ENCODE data around the gene DPP6.

GRCh38 chr7:154571772-154572171 lies 519.6 kb downstream of the DPP6 start:
- TF ChIP-seq HDGF (IDR thresholded peaks at IDR 0.05; ENCODE audit: borderline replicate concordance) = no peak
- TF ChIP-seq ELF4 (IDR thresholded peaks at IDR 0.05) = no peak
- no peak for TF ChIP-seq LEF1 (IDR thresholded peaks at IDR 0.05; ENCODE audit: borderline replicate concordance)
- no peak for TF ChIP-seq ZNF384 (IDR thresholded peaks at IDR 0.05)
- TF ChIP-seq SUZ12 (IDR thresholded peaks at IDR 0.05) = no peak
- no peak for TF ChIP-seq SP1 (IDR thresholded peaks at IDR 0.05)
- TF ChIP-seq L3MBTL2 (conservative IDR thresholded peaks at IDR 0.05) = no peak
- TF ChIP-seq FOXM1 (IDR thresholded peaks at IDR 0.05; ENCODE audit: borderline replicate concordance) = no peak
- no peak for TF ChIP-seq NFRKB (IDR thresholded peaks at IDR 0.05)

Measured in HEK293T (cell line).